Measurements from ENCODE around the gene GTF3C4. TPM values are rescaled to one million over a fixed set of nuclear protein-coding genes. Genes with fewer than 3 reads are reported as not detected.

Gene GTF3C4
- total and polyA plus RNA-seq, 7 donors, result 3.8 to 12.8 (median 9.6) TPM

- 54 to 80% (median 68%) methylated on average over 12 of the region's 12 CpGs for WGBS, 3 donors
- Histone ChIP-seq H3K4me1 (no peaks in the 10 kb centered on the region), H3K36me3 (ENCODE audit: insufficient read depth in 1 of 2, low read depth in 1 of 2) (no peaks in the 10 kb centered on the region), H3K4me3 (no peak overlapping the region), H3K9me3 (no peaks in the 10 kb centered on the region), H3K27ac (no peak overlapping the region), H3K27me3 (ENCODE audit: insufficient read depth in 3 of 3, low read length in 2 of 3) (peaks cover 0 to 50% (median 0%) of the 10 kb centered on the region in 3 donors)
- ATAC-seq (no peak), DNase-seq (no peak)
- no peak for TF ChIP-seq CTCF (IDR thresholded peaks at IDR 0.05)
- intact Hi-C loops (cut with DNase I), result no loop called here
Measured at GRCh38 chr9:132721661-132722060, 51.4 kb downstream of the GTF3C4 start.

GRCh38 chr9:132722564-132723065, 52.4 kb downstream of the GTF3C4 start:
- peaks cover 0 to 50% (median 0%) of the 10 kb centered on the region in 3 donors for H3K27me3 ChIP-seq (ENCODE audit: insufficient read depth in 3 of 3, low read length in 2 of 3)
- H3K9me3 ChIP-seq, result no peaks in the 10 kb centered on the region

GRCh38 chr9:132723809-132724208, 53.5 kb downstream of the GTF3C4 start:
- ATAC-seq (no peak), DNase-seq (no peak)
- no peaks in the 10 kb centered on the region for H3K4me1 ChIP-seq
- no peaks in the 10 kb centered on the region for H3K36me3 ChIP-seq (ENCODE audit: insufficient read depth in 1 of 2, low read depth in 1 of 2)
- no peaks in the 10 kb centered on the region for H3K9me3 ChIP-seq
- no peak overlapping the region for H3K4me3 ChIP-seq
- peaks cover 0 to 51% (median 0%) of the 10 kb centered on the region in 3 donors for H3K27me3 ChIP-seq (ENCODE audit: insufficient read depth in 3 of 3, low read length in 2 of 3)
- WGBS, 3 donors, result 72 to 82% (median 78%) methylated on average over 4 of the region's 4 CpGs
- TF ChIP-seq CTCF (IDR thresholded peaks at IDR 0.05), result no peak
- H3K27ac ChIP-seq, result no peak overlapping the region
- intact Hi-C loops (cut with DNase I), result no loop called here

More at GRCh38 chr9:132722564-132723065, 52.4 kb downstream of the GTF3C4 start:
- no peak for ATAC-seq
- H3K36me3 ChIP-seq (ENCODE audit: insufficient read depth in 1 of 2, low read depth in 1 of 2), result no peaks in the 10 kb centered on the region
- H3K4me3 ChIP-seq, result no peak overlapping the region
- 75 to 80% (median 78%) methylated on average over 16 of the region's 16 CpGs for WGBS, 3 donors
- no peak for TF ChIP-seq CTCF (IDR thresholded peaks at IDR 0.05)
- no peak for DNase-seq
- H3K27ac ChIP-seq, result no peak overlapping the region
- intact Hi-C loops (cut with DNase I), result no loop called here
- H3K4me1 ChIP-seq, result no peaks in the 10 kb centered on the region

GRCh38 chr9:132725306-132725705, 55.0 kb downstream of the GTF3C4 start:
- intact Hi-C loops (cut with DNase I), result no loop called here
- DNase-seq (no peak), ATAC-seq (no peak)
- no peaks in the 10 kb centered on the region for H3K4me1 ChIP-seq
- no peak overlapping the region for H3K27ac ChIP-seq
- H3K36me3 ChIP-seq (ENCODE audit: insufficient read depth in 1 of 2, low read depth in 1 of 2), result no peaks in the 10 kb centered on the region
- H3K27me3 ChIP-seq (ENCODE audit: insufficient read depth in 3 of 3, low read length in 2 of 3), result peaks cover 0 to 47% (median 3%) of the 10 kb centered on the region in 3 donors
- H3K9me3 ChIP-seq, result no peaks in the 10 kb centered on the region
- no peak for TF ChIP-seq CTCF (IDR thresholded peaks at IDR 0.05)
- H3K4me3 ChIP-seq, result no peak overlapping the region
- 90 to 93% (median 90%) methylated on average over 13 of the region's 13 CpGs for WGBS, 3 donors

- H3K36me3 ChIP-seq (ENCODE audit: insufficient read depth in 1 of 2, low read depth in 1 of 2), result no peaks in the 10 kb centered on the region
- H3K4me3 ChIP-seq, result no peak overlapping the region
- DNase-seq, result no peak
- WGBS, 3 donors, result 56 to 57% (median 56%) methylated on average over 8 of the region's 8 CpGs
- no peaks in the 10 kb centered on the region for H3K4me1 ChIP-seq
- no peak for ATAC-seq
- peaks cover 0 to 54% (median 8%) of the 10 kb centered on the region in 3 donors for H3K27me3 ChIP-seq (ENCODE audit: insufficient read depth in 3 of 3, low read length in 2 of 3)
- H3K27ac ChIP-seq, result no peak overlapping the region
- intact Hi-C loops (cut with DNase I), result no loop called here
- H3K9me3 ChIP-seq, result no peaks in the 10 kb centered on the region
- TF ChIP-seq CTCF (IDR thresholded peaks at IDR 0.05), result no peak
Measured at GRCh38 chr9:132726576-132727130, 56.4 kb downstream of the GTF3C4 start.

Measured in psoas muscle (tissue), 8 donors.